Endothelial cell (in vitro differentiated cells): ENCODE data around the gene ONECUT2. TPM values are rescaled to one million over a fixed set of nuclear protein-coding genes. Genes with fewer than 3 reads are reported as not detected.

Experiments
- DNase-seq: peaks from one replicate; pipeline ENCODE4 v3.0.0; 2021; ENCODE audit warnings: low spot score
- H3K27ac Mint-ChIP-seq: one replicate; pipeline ENCODE4 v1.8.0; 2021; ENCODE audit warnings: mixed read lengths, inconsistent platforms; ENCODE audit not compliant: unreplicated experiment
- H3K27me3 Mint-ChIP-seq: one replicate; pipeline ENCODE4 v1.8.0; 2021; ENCODE audit warnings: mild to moderate bottlenecking, moderate library complexity, mixed read lengths, inconsistent platforms; ENCODE audit not compliant: unreplicated experiment
- H3K36me3 Mint-ChIP-seq: one replicate; pipeline ENCODE4 v1.8.0; 2021; ENCODE audit warnings: mild to moderate bottlenecking, low read depth, mixed read lengths, inconsistent platforms; ENCODE audit not compliant: unreplicated experiment
- H3K4me1 Mint-ChIP-seq: one replicate; pipeline ENCODE4 v1.8.0; 2021; ENCODE audit warnings: mild to moderate bottlenecking, mixed read lengths, inconsistent platforms; ENCODE audit not compliant: unreplicated experiment
- H3K4me3 Mint-ChIP-seq: one replicate; pipeline ENCODE4 v1.8.0; 2021; ENCODE audit warnings: mild to moderate bottlenecking, mixed read lengths, inconsistent platforms; ENCODE audit not compliant: unreplicated experiment
- H3K9me3 Mint-ChIP-seq: one replicate; pipeline ENCODE4 v1.8.0; 2021; ENCODE audit warnings: mixed read lengths, inconsistent platforms; ENCODE audit not compliant: unreplicated experiment
- CTCF ChIP-seq: fragments of 200-600 bp; sonication (generic); IDR thresholded peaks from one replicate; pipeline ENCODE4 v1.5.0; 2021; ENCODE audit warnings: antibody characterized with exemption; ENCODE audit not compliant: unreplicated experiment
- total RNA-seq: library from RNA; stranded (reverse); fragmentation: NEBNext Ultra II Directional; extraction: Animal tissue kit (Norgen Biotek cat#: 25700); gene quantifications from one replicate; pipeline ENCODE4 v1.2.1, GENCODE V29; 2021; ENCODE audit not compliant: unreplicated experiment

The ONECUT2 gene
- total RNA-seq, 1 donor from 2014 or later: 1.1 TPM

GRCh38 chr18:57435846-57436190 lies 644 bp downstream of the ONECUT2 start:
- H3K9me3 Mint-ChIP-seq: no peaks in the 10 kb centered on the region
- peaks cover 5% of the 10 kb centered on the region for H3K36me3 Mint-ChIP-seq
- peak overlapping the region; percentile 94 for H3K4me3 Mint-ChIP-seq
- no peak overlapping the region for H3K27ac Mint-ChIP-seq
- TF ChIP-seq CTCF: no peak
- peaks cover 50% of the 10 kb centered on the region for H3K27me3 Mint-ChIP-seq
- no peak for DNase-seq
- peaks cover 40% of the 10 kb centered on the region for H3K4me1 Mint-ChIP-seq

- Mint-ChIP-seq H3K4me3 (peak overlapping the region; percentile 94), H3K4me1 (peaks cover 41% of the 10 kb centered on the region), H3K36me3 (peaks cover 5% of the 10 kb centered on the region), H3K27me3 (peaks cover 53% of the 10 kb centered on the region), H3K9me3 (no peaks in the 10 kb centered on the region), H3K27ac (peak overlapping the region; percentile 75)
- TF ChIP-seq CTCF: no peak
- DNase-seq: no peak
Measured at GRCh38 chr18:57436191-57436964, 1.2 kb downstream of the ONECUT2 start.

GRCh38 chr18:57436965-57437333 lies 1.8 kb downstream of the ONECUT2 start:
- DNase-seq: no peak
- no peak for TF ChIP-seq CTCF
- H3K27me3 Mint-ChIP-seq: peaks cover 53% of the 10 kb centered on the region
- H3K9me3 Mint-ChIP-seq: no peaks in the 10 kb centered on the region
- H3K36me3 Mint-ChIP-seq: peaks cover 5% of the 10 kb centered on the region
- H3K27ac Mint-ChIP-seq: peak overlapping the region; percentile 75
- H3K4me1 Mint-ChIP-seq: peaks cover 44% of the 10 kb centered on the region
- H3K4me3 Mint-ChIP-seq: peak overlapping the region; percentile 88

- Mint-ChIP-seq H3K27me3 (peaks cover 56% of the 10 kb centered on the region), H3K4me3 (peak overlapping the region; percentile 88), H3K9me3 (no peaks in the 10 kb centered on the region), H3K36me3 (peaks cover 5% of the 10 kb centered on the region), H3K4me1 (peaks cover 44% of the 10 kb centered on the region), H3K27ac (peak overlapping the region; percentile 75)
- no peak for TF ChIP-seq CTCF
- no peak for DNase-seq
Measured at GRCh38 chr18:57437402-57437765, 2.2 kb downstream of the ONECUT2 start.
